Measurements from ENCODE around the gene SLC36A2. TPM values are rescaled to one million over a fixed set of nuclear protein-coding genes. Genes with fewer than 3 reads are reported as not detected.

SLC36A2 gene
- polyA plus RNA-seq, 1 experiment: not detected

DNA sequence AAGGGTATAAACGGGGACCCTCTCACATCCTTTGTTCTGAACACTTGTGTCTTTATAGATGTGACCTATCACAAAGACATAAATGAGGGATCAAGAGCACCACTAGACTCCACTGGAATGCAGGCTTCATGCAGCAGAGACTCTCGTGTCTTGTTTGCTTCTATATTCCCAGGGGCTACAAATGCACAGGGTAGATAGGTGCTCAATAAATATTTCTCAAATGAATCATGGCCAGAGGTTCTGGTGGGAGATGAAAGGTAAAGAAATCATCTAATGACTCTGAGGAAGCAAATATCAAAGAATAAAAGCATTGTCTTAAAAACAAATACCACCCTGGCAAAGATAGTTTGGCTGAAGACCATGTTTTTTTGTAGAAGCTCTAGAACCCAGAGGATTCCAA is 50.4 kb downstream of the SLC36A2 start:
- no peak for DNase-seq (ENCODE audit: low read depth)
- ChIA-PET CTCF (interaction anchor here (1.4 kb wide), 1 partner anchor 21 kb away, joined by 3 read pairs; no protein-coding TSS in a partner anchor), POLR2A (no interaction called here)
- Histone ChIP-seq H3K27me3 (ENCODE audit: control insufficient read depth, insufficient read depth, low read length) (peaks cover 3% of the 10 kb centered on the region), H3K4me3 (ENCODE audit: low read depth, low read length) (no peak overlapping the region), H3K36me3 (ENCODE audit: control insufficient read depth, insufficient read depth, low read length) (no peaks in the 10 kb centered on the region)
- no peak for TF ChIP-seq CTCF (IDR thresholded peaks at IDR 0.05; ENCODE audit: insufficient read depth, low read depth, low read length)

GRCh38 chr5:151296478-151296830 is 50.9 kb downstream of the SLC36A2 start:
- Histone ChIP-seq H3K36me3 (ENCODE audit: control insufficient read depth, insufficient read depth, low read length) (no peaks in the 10 kb centered on the region), H3K27me3 (ENCODE audit: control insufficient read depth, insufficient read depth, low read length) (peaks cover 3% of the 10 kb centered on the region), H3K4me3 (ENCODE audit: low read depth, low read length) (no peak overlapping the region)
- ChIA-PET POLR2A (no interaction called here), CTCF (interaction anchor here (1.4 kb wide), 1 partner anchor 21 kb away, joined by 3 read pairs; no protein-coding TSS in a partner anchor)
- DNase-seq (ENCODE audit: low read depth): no peak
- TF ChIP-seq CTCF (IDR thresholded peaks at IDR 0.05; ENCODE audit: insufficient read depth, low read depth, low read length): no peak

GRCh38 chr5:151295791-151296477 is 51.4 kb downstream of the SLC36A2 start:
- H3K4me3 ChIP-seq (ENCODE audit: low read depth, low read length): no peak overlapping the region
- POLR2A ChIA-PET: no interaction called here
- DNase-seq (ENCODE audit: low read depth): no peak
- peaks cover 3% of the 10 kb centered on the region for H3K27me3 ChIP-seq (ENCODE audit: control insufficient read depth, insufficient read depth, low read length)
- TF ChIP-seq CTCF (IDR thresholded peaks at IDR 0.05; ENCODE audit: insufficient read depth, low read depth, low read length): no peak
- CTCF ChIA-PET: interaction anchor here (1.1 to 1.4 kb wide), 2 partner anchors 20 to 22 kb away, joined by 3 to 4 read pairs; no protein-coding TSS in a partner anchor
- H3K36me3 ChIP-seq (ENCODE audit: control insufficient read depth, insufficient read depth, low read length): no peaks in the 10 kb centered on the region

GRCh38 chr5:151295138-151295537 is 52.2 kb downstream of the SLC36A2 start:
- no peak for DNase-seq (ENCODE audit: low read depth)
- Histone ChIP-seq H3K36me3 (ENCODE audit: control insufficient read depth, insufficient read depth, low read length) (no peaks in the 10 kb centered on the region), H3K4me3 (ENCODE audit: low read depth, low read length) (no peak overlapping the region), H3K27me3 (ENCODE audit: control insufficient read depth, insufficient read depth, low read length) (peaks cover 3% of the 10 kb centered on the region)
- CTCF ChIA-PET: interaction anchor here (1.1 kb wide), 1 partner anchor 21 kb away, joined by 4 read pairs; no protein-coding TSS in a partner anchor
- TF ChIP-seq CTCF (IDR thresholded peaks at IDR 0.05; ENCODE audit: insufficient read depth, low read depth, low read length): no peak
- POLR2A ChIA-PET: no interaction called here

GRCh38 chr5:151293624-151294023 is 53.7 kb downstream of the SLC36A2 start:
- CTCF ChIA-PET: no interaction called here
- no peaks in the 10 kb centered on the region for H3K27me3 ChIP-seq (ENCODE audit: control insufficient read depth, insufficient read depth, low read length)
- no peak overlapping the region for H3K4me3 ChIP-seq (ENCODE audit: low read depth, low read length)
- no peaks in the 10 kb centered on the region for H3K36me3 ChIP-seq (ENCODE audit: control insufficient read depth, insufficient read depth, low read length)
- no peak for DNase-seq (ENCODE audit: low read depth)
- POLR2A ChIA-PET: no interaction called here
- TF ChIP-seq CTCF (IDR thresholded peaks at IDR 0.05; ENCODE audit: insufficient read depth, low read depth, low read length): no peak
